GM04504 (cell line): ENCODE data around the gene ZNF414.
"Not testable (repeated sequence)": the region's sequence is repeated elsewhere in the genome, so short reads cannot be mapped to it uniquely, and the experiment has no call there.

ENCODE experiments used
- DNase-seq: peaks from one replicate; pipeline ENCODE4 v3.0.0-alpha.2; 2012; ENCODE audit warnings: low read depth

The ZNF414 gene

GRCh38 chr19:8513687-8514504, at the start of gene ZNF414:
ZNF414 (minus strand) TSS chr19:8514167; CDS start chr19:8514046, 121 bp downstream.
- peak; percentile 92 for DNase-seq

GRCh38 chr19:8561075-8561764, 47.3 kb upstream of the ZNF414 start:
- DNase-seq, result no peak

DNA sequence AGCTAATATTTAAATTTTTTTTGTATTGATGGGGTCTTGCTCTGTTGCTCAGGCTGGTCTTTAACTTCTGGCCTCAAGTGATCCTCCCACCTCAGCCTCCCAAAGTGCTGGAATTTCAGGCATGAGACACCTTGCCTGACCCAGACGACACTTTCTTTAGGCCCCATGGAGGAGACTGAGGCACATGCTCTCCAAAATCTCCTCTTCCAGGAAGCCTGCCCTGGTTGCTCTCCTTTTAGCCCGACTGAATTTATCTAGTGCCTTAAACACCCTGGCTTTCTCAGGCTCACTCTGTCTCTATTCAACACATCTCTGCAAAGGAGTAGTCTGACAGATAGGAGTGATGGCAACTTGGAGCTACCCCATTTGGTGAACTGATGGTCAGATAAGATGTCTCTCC, 44.4 kb upstream of the ZNF414 start:
- DNase-seq, result no peak

- no peak for DNase-seq
Observed at GRCh38 chr19:8557642-8558238, 43.8 kb upstream of the ZNF414 start.

GRCh38 chr19:8553729-8554128, 39.8 kb upstream of the ZNF414 start:
- not testable (repeated sequence) for DNase-seq

- DNase-seq, result no peak
Observed at GRCh38 chr19:8552810-8553209, 38.8 kb upstream of the ZNF414 start.

- DNase-seq, result no peak
Observed at GRCh38 chr19:8550070-8550469, 36.1 kb upstream of the ZNF414 start.

- no peak for DNase-seq
Observed at GRCh38 chr19:8545743-8546142, 31.8 kb upstream of the ZNF414 start.

DNA sequence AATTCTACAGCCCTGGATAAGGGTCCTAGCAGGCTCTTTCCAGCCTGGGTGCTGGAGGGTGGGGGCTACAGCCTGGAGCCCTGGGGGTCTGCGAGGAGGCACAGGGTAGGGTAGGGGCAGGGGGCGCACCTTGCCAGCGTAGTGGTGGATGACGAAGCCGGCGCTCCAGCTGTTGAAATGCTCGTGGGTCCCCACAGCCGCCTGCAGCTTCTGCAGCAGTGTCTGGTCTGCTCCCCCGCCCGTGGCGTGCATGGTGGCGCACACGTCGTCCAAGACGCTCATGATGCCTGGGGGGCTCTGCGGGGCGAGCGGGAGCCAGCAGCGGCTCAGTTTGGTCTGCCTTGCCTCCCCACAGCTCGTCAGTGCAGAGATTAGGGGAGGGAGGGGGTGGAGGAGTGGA, 30.2 kb upstream of the ZNF414 start:
- no peak for DNase-seq

GRCh38 chr19:8539621-8540149, 25.7 kb upstream of the ZNF414 start:
- no peak for DNase-seq

- DNase-seq, result no peak
Observed at GRCh38 chr19:8537099-8537498, 23.1 kb upstream of the ZNF414 start.

DNA sequence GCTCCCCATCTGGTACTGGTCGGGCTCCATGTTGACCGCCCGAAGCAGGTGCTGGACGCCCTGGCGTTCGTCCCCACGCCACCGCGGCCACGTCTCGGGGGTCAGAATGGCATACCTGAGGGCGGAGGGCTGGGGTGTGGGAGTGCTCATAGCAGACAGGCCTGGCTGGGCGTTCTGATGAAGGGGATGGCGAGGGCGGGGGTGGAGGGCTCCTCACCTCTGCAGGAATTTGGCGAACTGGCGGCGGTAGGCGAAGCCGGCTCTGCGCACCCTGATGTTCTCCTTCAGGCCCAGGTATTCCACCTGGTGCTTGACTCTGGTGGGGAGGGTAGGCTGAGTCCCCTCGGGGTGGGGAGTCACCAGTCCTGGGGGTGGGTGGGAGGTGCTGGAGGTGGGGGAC, 22.3 kb upstream of the ZNF414 start:
- no peak for DNase-seq

GRCh38 chr19:8532225-8532624, 18.3 kb upstream of the ZNF414 start:
- DNase-seq, result no peak

- DNase-seq, result no peak
Observed at GRCh38 chr19:8531470-8531869, 17.5 kb upstream of the ZNF414 start.

- no peak for DNase-seq
Observed at GRCh38 chr19:8530061-8530679, 16.2 kb upstream of the ZNF414 start.

- DNase-seq, result no peak
Observed at GRCh38 chr19:8529369-8530006, 15.5 kb upstream of the ZNF414 start.

GRCh38 chr19:8528500-8528899, 14.5 kb upstream of the ZNF414 start:
- DNase-seq, result no peak

DNA sequence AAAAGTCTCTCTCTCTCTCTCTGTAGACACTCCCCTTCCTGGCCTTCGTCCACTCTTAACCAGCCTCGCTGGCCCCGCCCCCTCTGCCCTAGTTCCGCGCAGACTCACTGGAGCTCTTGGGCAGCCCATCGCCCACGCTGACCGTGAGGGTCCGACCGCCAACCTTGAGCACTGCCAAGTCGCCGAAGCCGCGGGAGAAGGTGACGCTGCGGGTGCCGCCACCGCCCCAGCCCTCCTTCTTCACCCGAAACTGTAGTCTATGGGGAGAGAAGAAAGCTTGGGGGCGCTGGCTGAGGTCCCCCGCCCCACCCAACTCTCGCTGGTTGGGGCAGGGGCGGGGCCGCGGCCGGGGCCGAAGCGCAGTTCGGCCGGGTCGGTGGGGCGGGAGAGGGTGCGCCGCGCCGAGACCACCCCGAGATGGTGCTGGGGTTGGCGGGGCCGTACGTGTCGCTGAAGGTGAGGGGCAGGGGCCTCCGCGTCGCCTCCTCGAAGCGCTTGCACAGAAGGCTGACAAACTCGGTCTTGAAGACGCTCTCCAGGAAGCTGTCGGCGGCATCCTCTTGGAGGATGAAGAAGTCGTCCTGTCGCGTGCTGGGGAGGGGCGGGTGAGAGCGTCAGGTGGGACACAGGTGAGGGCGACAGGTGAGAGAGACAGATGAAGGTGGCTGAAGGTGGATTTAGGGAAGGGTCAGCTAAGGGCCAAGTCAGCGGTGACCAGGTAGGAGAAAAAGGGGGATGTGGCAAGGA, 12.6 kb upstream of the ZNF414 start:
- peak; percentile 73 for DNase-seq

DNA sequence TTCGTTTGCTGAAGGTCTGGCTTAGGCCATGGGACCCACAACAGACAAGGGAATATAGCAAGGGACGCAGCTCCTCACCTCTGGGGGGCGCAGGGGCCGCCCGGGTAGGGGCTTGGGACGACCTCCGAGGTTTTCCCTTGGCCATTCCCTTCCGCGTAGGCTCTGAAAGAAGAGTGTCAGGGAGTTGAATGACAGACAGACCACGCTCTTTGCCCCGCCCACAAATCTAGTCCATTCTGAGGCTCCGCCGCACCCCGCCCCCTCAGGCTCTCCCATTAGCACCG, 11.4 kb upstream of the ZNF414 start:
- DNase-seq, result no peak

DNA sequence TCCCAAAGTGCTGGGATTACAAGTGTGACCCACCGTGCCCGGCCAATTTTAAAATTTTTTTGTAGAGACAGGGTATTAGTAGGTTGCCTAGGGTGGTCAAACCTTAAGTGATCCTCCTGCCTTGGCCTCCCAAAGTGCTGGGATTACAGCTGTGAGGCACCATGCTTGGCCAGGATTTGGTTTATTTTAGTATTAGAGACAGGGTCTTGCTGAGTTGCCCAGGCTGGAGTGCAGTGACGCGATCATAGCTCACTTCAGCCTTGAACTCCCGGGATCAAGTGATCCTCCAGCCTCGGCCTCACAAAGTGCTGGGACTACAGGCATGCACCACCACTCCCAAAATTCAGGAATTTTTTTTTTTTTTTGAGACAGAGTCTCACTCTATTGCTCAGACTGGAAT, 5.4 kb upstream of the ZNF414 start:
- no peak for DNase-seq

GRCh38 chr19:8518536-8518935, 4.6 kb upstream of the ZNF414 start:
- DNase-seq, result no peak
